WTC11 (cell line): ENCODE results near the gene HLCS. TPM values are rescaled to one million over a fixed set of nuclear protein-coding genes. Genes with fewer than 3 reads are reported as not detected.

Experiments used
- ATAC-seq: fragments of 200-7000 bp; cut with Tn5 transposase; 2 replicates; pipeline ENCODE4 v1.10.0; 2021; ENCODE audit warnings: mild to moderate bottlenecking, moderate library complexity
- CTCF ChIA-PET: fragments of 300-600 bp; sonication (Branson Sonifier 250); formaldehyde crosslinking; loops from one replicate; lab custom pipeline; 2021; ENCODE audit warnings: antibody characterized with exemption; lab: Charles Lee
- POLR2A ChIA-PET: fragments of 350-600 bp; sonication (Branson Sonifier 250); formaldehyde crosslinking; loops from one replicate; lab custom pipeline; 2021; ENCODE audit warnings: antibody characterized with exemption; lab: Charles Lee
- DNase-seq: peaks from one replicate; pipeline ENCODE4 v3.0.0; 2021; ENCODE audit warnings: low spot score
- H3K27ac Mint-ChIP-seq: 2 replicates; pipeline ENCODE4 v1.8.0; 2021; ENCODE audit warnings: mixed read lengths
- H3K27me3 Mint-ChIP-seq: 2 replicates; pipeline ENCODE4 v1.8.0; 2021; ENCODE audit warnings: low read depth, mild to moderate bottlenecking, moderate library complexity, mixed read lengths
- H3K36me3 Mint-ChIP-seq: 2 replicates; pipeline ENCODE4 v1.8.0; 2021; ENCODE audit warnings: mixed read lengths
- H3K4me1 Mint-ChIP-seq: 2 replicates; pipeline ENCODE4 v1.8.0; 2022; ENCODE audit warnings: mixed read lengths
- H3K4me3 Mint-ChIP-seq: 2 replicates; pipeline ENCODE4 v1.8.0; 2021; ENCODE audit warnings: mild to moderate bottlenecking, moderate library complexity, mixed read lengths
- H3K9me3 Mint-ChIP-seq: 2 replicates; pipeline ENCODE4 v1.8.0; 2021; ENCODE audit warnings: mixed read lengths
- ARID4B ChIP-seq: sonication (generic); formaldehyde crosslinking; IDR thresholded peaks from 2 replicates; pipeline ENCODE4 v1.8.0; 2023; ENCODE audit warnings: missing genetic modification reagents, mild to moderate bottlenecking, borderline replicate concordance
- ATF1 ChIP-seq: sonication (generic); formaldehyde crosslinking; IDR thresholded peaks from 2 replicates; pipeline ENCODE4 v1.8.1; 2023; ENCODE audit warnings: mild to moderate bottlenecking, moderate library complexity, missing genetic modification reagents
- CBFB ChIP-seq: sonication (generic); formaldehyde crosslinking; IDR thresholded peaks from 2 replicates; pipeline ENCODE4 v1.8.1; 2022; ENCODE audit warnings: mild to moderate bottlenecking, low read depth, missing genetic modification reagents
- CREB1 ChIP-seq: sonication (generic); formaldehyde crosslinking; IDR thresholded peaks from 2 replicates; pipeline ENCODE4 v1.8.0; 2023; ENCODE audit warnings: mild to moderate bottlenecking, missing genetic modification reagents
- CREM ChIP-seq: sonication (generic); formaldehyde crosslinking; IDR thresholded peaks from 2 replicates; pipeline ENCODE4 v1.8.1; 2022; ENCODE audit warnings: mild to moderate bottlenecking, missing genetic modification reagents, moderate library complexity
- ESRRA ChIP-seq: sonication (generic); formaldehyde crosslinking; IDR thresholded peaks from 2 replicates; pipeline ENCODE4 v1.8.1; 2022; ENCODE audit warnings: mild to moderate bottlenecking, missing genetic modification reagents, borderline replicate concordance
- ETV6 ChIP-seq: sonication (generic); formaldehyde crosslinking; IDR thresholded peaks from 2 replicates; pipeline ENCODE4 v1.8.1; 2022; ENCODE audit warnings: mild to moderate bottlenecking, missing genetic modification reagents
- FOXK1 ChIP-seq: sonication (generic); formaldehyde crosslinking; IDR thresholded peaks from 2 replicates; pipeline ENCODE4 v1.8.0; 2022; ENCODE audit warnings: mild to moderate bottlenecking, moderate library complexity, missing genetic modification reagents
- HMGA2 ChIP-seq: fragments of 250-450 bp; sonication (Bioruptor Pico); IDR thresholded peaks from 2 replicates; pipeline ENCODE4 v1.4.0; 2021; ENCODE audit warnings: mild to moderate bottlenecking, moderate library complexity
- NR2C2 ChIP-seq: sonication (generic); formaldehyde crosslinking; IDR thresholded peaks from 2 replicates; pipeline ENCODE4 v1.8.0; 2022; ENCODE audit warnings: mild to moderate bottlenecking, missing genetic modification reagents
- NR3C1 ChIP-seq: sonication (generic); formaldehyde crosslinking; conservative IDR thresholded peaks from 2 replicates; pipeline ENCODE4 v1.8.1; 2023; ENCODE audit warnings: low read depth, mild to moderate bottlenecking, missing genetic modification reagents
- OVOL2 ChIP-seq: fragments of 250-450 bp; sonication (Bioruptor Pico); IDR thresholded peaks from 2 replicates; pipeline ENCODE4 v1.9.0; 2021; ENCODE audit warnings: mild to moderate bottlenecking, borderline replicate concordance
- SOX15 ChIP-seq: fragments of 250-450 bp; sonication (Bioruptor Pico); IDR thresholded peaks from 2 replicates; pipeline ENCODE4 v1.9.0; 2021; ENCODE audit warnings: mild to moderate bottlenecking
- TP53 ChIP-seq: sonication (generic); formaldehyde crosslinking; IDR thresholded peaks from 2 replicates; pipeline ENCODE4 v1.8.1; 2023; ENCODE audit warnings: mild to moderate bottlenecking, missing genetic modification reagents
- total RNA-seq: library from RNA; stranded (reverse); gene quantifications from 3 replicates; pipeline ENCODE4 v1.2.3, GENCODE V29; 2021
- TF ChIP-seq, protein P1 (sequence below): sonication (generic); formaldehyde crosslinking; IDR thresholded peaks from 2 replicates; pipeline ENCODE4 v1.8.1; 2022; ENCODE audit warnings: missing genetic modification reagents, borderline replicate concordance

HLCS gene
- total RNA-seq, 1 experiment from 2014 or later = 9.3 TPM

DNA sequence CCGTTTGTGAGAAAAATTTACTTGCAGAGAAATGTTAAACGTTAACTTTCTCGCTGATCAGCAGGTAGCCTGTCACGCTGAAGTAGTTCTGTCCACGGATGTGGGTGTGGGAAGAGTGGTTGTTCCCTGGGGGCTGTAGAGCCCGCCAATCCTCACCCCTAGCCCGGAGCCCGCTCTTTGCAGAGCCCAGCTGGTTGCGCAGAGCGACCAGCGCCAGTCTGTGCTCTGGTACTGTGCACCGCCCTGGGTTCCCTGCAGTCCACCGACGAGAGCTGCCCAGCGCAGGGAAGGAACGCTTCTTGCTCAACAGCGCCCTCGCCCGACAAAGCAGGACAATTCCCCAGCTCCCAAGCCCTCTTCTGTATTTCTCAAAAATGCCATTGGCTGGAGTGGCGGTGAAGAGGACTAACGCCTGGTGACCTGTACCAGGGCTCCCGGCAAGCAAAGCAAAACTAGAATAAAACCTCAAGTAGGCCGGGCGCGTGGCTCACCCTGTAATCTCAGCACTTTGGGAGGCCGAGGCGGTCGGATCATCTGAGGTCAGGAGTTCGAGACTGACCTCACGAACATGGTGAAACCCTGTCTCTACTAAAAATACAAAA, 43.4 kb upstream of the HLCS start (continued):
- no peak for TF ChIP-seq ARID4B
- TF ChIP-seq ATF1 (CRISPR knock-in tag) = no peak
- no peak for TF ChIP-seq CBFB
- peak; percentile 55; the same call in 1 of the 2 replicates for TF ChIP-seq ETV6 (CRISPR knock-in tag)
- peak; percentile 52; the same call in 1 of the 2 replicates for TF ChIP-seq FOXK1 (CRISPR knock-in tag)
- no peak for TF ChIP-seq HMGA2

GRCh38 chr21:37008724-37009123, 42.3 kb upstream of the HLCS start:
- Mint-ChIP-seq H3K27ac (no peak overlapping the region), H3K9me3 (no peaks in the 10 kb centered on the region), H3K27me3 (peaks cover 67% of the 10 kb centered on the region), H3K36me3 (no peaks in the 10 kb centered on the region), H3K4me1 (peaks cover 9% of the 10 kb centered on the region; the same call in 1 of the 2 replicates), H3K4me3 (no peak overlapping the region)
- CTCF ChIA-PET = interaction anchor here (1.3 to 3.3 kb wide), 2 partner anchors 19 to 31 kb away, joined by 7 to 35 read pairs; no protein-coding TSS in a partner anchor
- POLR2A ChIA-PET = no interaction called here
- TF ChIP-seq OVOL2 (CRISPR knock-in tag) (no peak), NR3C1 (CRISPR knock-in tag) (no peak), NR2C2 (CRISPR knock-in tag) (no peak), SOX15 (CRISPR knock-in tag) (no peak), TP53 (no peak), CREB1 (CRISPR knock-in tag) (no peak), ESRRA (CRISPR knock-in tag) (no peak), CREM (CRISPR knock-in tag) (no peak), ATF1 (CRISPR knock-in tag) (no peak), ARID4B (no peak), CBFB (no peak)
- TF ChIP-seq, protein P1, sequence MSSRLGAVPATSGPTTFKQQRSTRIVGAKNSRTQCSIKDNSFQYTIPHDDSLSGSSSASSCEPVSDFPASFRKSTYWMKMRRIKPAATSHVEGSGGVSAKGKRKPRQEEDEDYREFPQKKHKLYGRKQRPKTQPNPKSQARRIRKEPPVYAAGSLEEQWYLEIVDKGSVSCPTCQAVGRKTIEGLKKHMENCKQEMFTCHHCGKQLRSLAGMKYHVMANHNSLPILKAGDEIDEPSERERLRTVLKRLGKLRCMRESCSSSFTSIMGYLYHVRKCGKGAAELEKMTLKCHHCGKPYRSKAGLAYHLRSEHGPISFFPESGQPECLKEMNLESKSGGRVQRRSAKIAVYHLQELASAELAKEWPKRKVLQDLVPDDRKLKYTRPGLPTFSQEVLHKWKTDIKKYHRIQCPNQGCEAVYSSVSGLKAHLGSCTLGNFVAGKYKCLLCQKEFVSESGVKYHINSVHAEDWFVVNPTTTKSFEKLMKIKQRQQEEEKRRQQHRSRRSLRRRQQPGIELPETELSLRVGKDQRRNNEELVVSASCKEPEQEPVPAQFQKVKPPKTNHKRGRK = no peak
- no peak for ATAC-seq
- DNase-seq = no peak
